ENCODE data around the gene RABL3. TPM values are rescaled to one million over a fixed set of nuclear protein-coding genes. Genes with fewer than 3 reads are reported as not detected.
"Not testable (repeated sequence)": the region's sequence is repeated elsewhere in the genome, so short reads cannot be mapped to it uniquely, and the experiment has no call there.

RABL3 gene
- total RNA-seq, 1 donor from 2014 or later = 12.6 TPM

GRCh38 chr3:120681018-120681417 lies 61.3 kb downstream of the RABL3 start:
- H3K27ac Mint-ChIP-seq (ENCODE audit: unreplicated experiment) = no peak overlapping the region

GRCh38 chr3:120680193-120680894 lies 62.0 kb downstream of the RABL3 start:
- H3K4me1 Mint-ChIP-seq (ENCODE audit: low read depth, unreplicated experiment) = peaks cover 25% of the 10 kb centered on the region
- peaks cover 1% of the 10 kb centered on the region for H3K27me3 Mint-ChIP-seq (ENCODE audit: unreplicated experiment)
- H3K36me3 Mint-ChIP-seq (ENCODE audit: unreplicated experiment) = peaks cover 4% of the 10 kb centered on the region
- H3K4me3 Mint-ChIP-seq (ENCODE audit: unreplicated experiment) = no peak overlapping the region
- no peaks in the 10 kb centered on the region for H3K9me3 Mint-ChIP-seq (ENCODE audit: unreplicated experiment)
- no peak for DNase-seq
- no peak overlapping the region for H3K27ac Mint-ChIP-seq (ENCODE audit: unreplicated experiment)
- no peak for TF ChIP-seq CTCF (IDR thresholded peaks at IDR 0.05; ENCODE audit: partially characterized antibody, unreplicated experiment)

More at GRCh38 chr3:120681018-120681417, 61.3 kb downstream of the RABL3 start:
- no peak for TF ChIP-seq CTCF (IDR thresholded peaks at IDR 0.05; ENCODE audit: partially characterized antibody, unreplicated experiment)
- Mint-ChIP-seq H3K9me3 (ENCODE audit: unreplicated experiment) (no peaks in the 10 kb centered on the region), H3K4me1 (ENCODE audit: low read depth, unreplicated experiment) (peaks cover 25% of the 10 kb centered on the region), H3K4me3 (ENCODE audit: unreplicated experiment) (no peak overlapping the region), H3K36me3 (ENCODE audit: unreplicated experiment) (peaks cover 4% of the 10 kb centered on the region), H3K27me3 (ENCODE audit: unreplicated experiment) (peaks cover 1% of the 10 kb centered on the region)
- DNase-seq = no peak

GRCh38 chr3:120678984-120679383 lies 63.3 kb downstream of the RABL3 start:
- Mint-ChIP-seq H3K27ac (ENCODE audit: unreplicated experiment) (no peak overlapping the region), H3K4me1 (ENCODE audit: low read depth, unreplicated experiment) (peaks cover 23% of the 10 kb centered on the region), H3K27me3 (ENCODE audit: unreplicated experiment) (peaks cover 1% of the 10 kb centered on the region), H3K36me3 (ENCODE audit: unreplicated experiment) (peaks cover 4% of the 10 kb centered on the region), H3K9me3 (ENCODE audit: unreplicated experiment) (no peaks in the 10 kb centered on the region), H3K4me3 (ENCODE audit: unreplicated experiment) (no peak overlapping the region)
- DNase-seq = no peak
- no peak for TF ChIP-seq CTCF (IDR thresholded peaks at IDR 0.05; ENCODE audit: partially characterized antibody, unreplicated experiment)

GRCh38 chr3:120678331-120678947 lies 63.9 kb downstream of the RABL3 start:
- TF ChIP-seq CTCF (IDR thresholded peaks at IDR 0.05; ENCODE audit: partially characterized antibody, unreplicated experiment) = no peak
- DNase-seq = no peak
- Mint-ChIP-seq H3K4me1 (ENCODE audit: low read depth, unreplicated experiment) (peaks cover 18% of the 10 kb centered on the region), H3K9me3 (ENCODE audit: unreplicated experiment) (no peaks in the 10 kb centered on the region), H3K4me3 (ENCODE audit: unreplicated experiment) (no peak overlapping the region), H3K27ac (ENCODE audit: unreplicated experiment) (peak overlapping the region; percentile 42), H3K36me3 (ENCODE audit: unreplicated experiment) (peaks cover 4% of the 10 kb centered on the region), H3K27me3 (ENCODE audit: unreplicated experiment) (peaks cover 1% of the 10 kb centered on the region)

GRCh38 chr3:120677193-120677592 lies 65.1 kb downstream of the RABL3 start:
- H3K27me3 Mint-ChIP-seq (ENCODE audit: unreplicated experiment); H3K9me3 Mint-ChIP-seq (ENCODE audit: unreplicated experiment); H3K27ac Mint-ChIP-seq (ENCODE audit: unreplicated experiment); H3K36me3 Mint-ChIP-seq (ENCODE audit: unreplicated experiment); DNase-seq; H3K4me3 Mint-ChIP-seq (ENCODE audit: unreplicated experiment): not testable (repeated sequence)
- H3K4me1 Mint-ChIP-seq (ENCODE audit: low read depth, unreplicated experiment) = peaks cover 13% of the 10 kb centered on the region
